ENCODE measurements around the gene GLP2R. TPM values are rescaled to one million over a fixed set of nuclear protein-coding genes. Genes with fewer than 3 reads are reported as not detected.

The GLP2R gene
- polyA plus RNA-seq, 1 of the 3 experiments (the other 2 are of a cell fraction), result not detected

DNA sequence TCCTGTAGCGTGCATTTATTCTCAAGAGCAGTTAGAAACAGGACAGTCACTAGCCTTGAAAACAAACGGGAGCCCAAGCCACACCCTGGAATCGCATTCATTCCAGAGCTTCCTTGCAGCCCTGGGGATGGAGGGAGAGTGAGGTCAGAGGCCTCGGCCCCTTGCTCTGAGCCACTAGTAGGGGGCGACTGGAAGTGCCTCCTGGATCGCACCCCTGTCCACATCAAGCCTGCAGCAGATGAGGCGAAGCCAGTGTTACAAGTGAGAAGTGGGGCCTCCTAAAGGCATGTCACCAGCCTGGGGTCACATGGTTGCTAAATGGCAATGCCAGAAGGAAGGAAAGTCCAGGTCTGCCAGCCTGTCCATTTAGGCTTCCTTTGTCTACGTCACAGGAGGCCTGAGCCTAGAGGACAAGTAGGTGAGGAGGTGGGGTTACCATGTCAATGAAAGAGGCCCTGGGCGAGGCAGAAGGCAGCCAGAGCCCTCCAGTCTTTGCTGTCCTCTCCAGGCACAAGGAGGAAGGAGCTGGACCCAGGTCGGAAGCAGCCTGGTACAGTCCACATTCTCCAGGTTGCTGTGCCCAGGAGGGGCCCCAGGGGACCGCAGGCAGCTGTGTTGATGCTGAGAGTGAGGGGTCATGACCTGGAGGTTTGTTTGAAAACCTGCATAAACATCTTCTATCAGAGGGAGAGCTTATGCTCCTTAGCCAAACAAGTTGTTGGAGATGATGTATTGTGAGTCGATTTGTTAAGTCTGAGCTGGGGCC, 82.3 kb downstream of the GLP2R start:
- Histone ChIP-seq H3K9ac (no peak overlapping the region), H3K4me3 (ENCODE audit: low read depth in 2 of 2, low read length in 1 of 2) (no peak overlapping the region), H3K9me2 (no peaks in the 10 kb centered on the region), H3K27me3 (ENCODE audit: insufficient read depth) (peaks cover 20% of the 10 kb centered on the region; the same call in 1 of the 2 replicates), H4K20me1 (ENCODE audit: insufficient read depth) (no peaks in the 10 kb centered on the region), H3K27ac (ENCODE audit: low read depth in 2 of 2, low read length in 1 of 2) (no peak overlapping the region), H3F3A (replicated peaks; ENCODE audit: insufficient read depth) (no peaks in the 10 kb centered on the region), H3K4me1 (ENCODE audit: control insufficient read depth in 1 of 2, insufficient read depth in 2 of 2, low read depth in 1 of 2, low read length in 1 of 2) (no peaks in the 10 kb centered on the region), H3K4me2 (no peak overlapping the region), H3K9me3 (no peaks in the 10 kb centered on the region), H3K36me3 (replicated peaks in 1 of 2; ENCODE audit: control insufficient read depth in 1 of 2, insufficient read depth in 2 of 2, low read length in 1 of 2) (no peaks in the 10 kb centered on the region), H3K79me2 (ENCODE audit: insufficient read depth) (no peaks in the 10 kb centered on the region), H2AFZ (ENCODE audit: low read depth) (no peak overlapping the region)
- POLR2A ChIA-PET, result no interaction called here
- CTCF ChIA-PET, result interaction anchor here (1.2 kb wide), 1 partner anchor 17 kb away, joined by 7 read pairs; no protein-coding TSS in a partner anchor
- WGBS (ENCODE audit: low lambda C conversion rate), result 6% methylated on average over 10 of the region's 12 CpGs
- no peak for DNase-seq
- TF ChIP-seq SMC3 (IDR thresholded peaks at IDR 0.05; ENCODE audit: low read depth, low read length), result no peak
- TF ChIP-seq, protein P1, sequence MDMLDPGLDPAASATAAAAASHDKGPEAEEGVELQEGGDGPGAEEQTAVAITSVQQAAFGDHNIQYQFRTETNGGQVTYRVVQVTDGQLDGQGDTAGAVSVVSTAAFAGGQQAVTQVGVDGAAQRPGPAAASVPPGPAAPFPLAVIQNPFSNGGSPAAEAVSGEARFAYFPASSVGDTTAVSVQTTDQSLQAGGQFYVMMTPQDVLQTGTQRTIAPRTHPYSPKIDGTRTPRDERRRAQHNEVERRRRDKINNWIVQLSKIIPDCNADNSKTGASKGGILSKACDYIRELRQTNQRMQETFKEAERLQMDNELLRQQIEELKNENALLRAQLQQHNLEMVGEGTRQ (IDR thresholded peaks at IDR 0.05; ENCODE audit: borderline replicate concordance, low read depth, low read length), result no peak
- no peak for TF ChIP-seq RXRA (IDR thresholded peaks at IDR 0.05; ENCODE audit: borderline replicate concordance, low read depth)
- TF ChIP-seq, protein P2, sequence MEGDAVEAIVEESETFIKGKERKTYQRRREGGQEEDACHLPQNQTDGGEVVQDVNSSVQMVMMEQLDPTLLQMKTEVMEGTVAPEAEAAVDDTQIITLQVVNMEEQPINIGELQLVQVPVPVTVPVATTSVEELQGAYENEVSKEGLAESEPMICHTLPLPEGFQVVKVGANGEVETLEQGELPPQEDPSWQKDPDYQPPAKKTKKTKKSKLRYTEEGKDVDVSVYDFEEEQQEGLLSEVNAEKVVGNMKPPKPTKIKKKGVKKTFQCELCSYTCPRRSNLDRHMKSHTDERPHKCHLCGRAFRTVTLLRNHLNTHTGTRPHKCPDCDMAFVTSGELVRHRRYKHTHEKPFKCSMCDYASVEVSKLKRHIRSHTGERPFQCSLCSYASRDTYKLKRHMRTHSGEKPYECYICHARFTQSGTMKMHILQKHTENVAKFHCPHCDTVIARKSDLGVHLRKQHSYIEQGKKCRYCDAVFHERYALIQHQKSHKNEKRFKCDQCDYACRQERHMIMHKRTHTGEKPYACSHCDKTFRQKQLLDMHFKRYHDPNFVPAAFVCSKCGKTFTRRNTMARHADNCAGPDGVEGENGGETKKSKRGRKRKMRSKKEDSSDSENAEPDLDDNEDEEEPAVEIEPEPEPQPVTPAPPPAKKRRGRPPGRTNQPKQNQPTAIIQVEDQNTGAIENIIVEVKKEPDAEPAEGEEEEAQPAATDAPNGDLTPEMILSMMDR (IDR thresholded peaks at IDR 0.05), result no peak
- no peak for TF ChIP-seq NRF1 (IDR thresholded peaks at IDR 0.05; ENCODE audit: low read depth, low read length)
- TF ChIP-seq, protein P3, sequence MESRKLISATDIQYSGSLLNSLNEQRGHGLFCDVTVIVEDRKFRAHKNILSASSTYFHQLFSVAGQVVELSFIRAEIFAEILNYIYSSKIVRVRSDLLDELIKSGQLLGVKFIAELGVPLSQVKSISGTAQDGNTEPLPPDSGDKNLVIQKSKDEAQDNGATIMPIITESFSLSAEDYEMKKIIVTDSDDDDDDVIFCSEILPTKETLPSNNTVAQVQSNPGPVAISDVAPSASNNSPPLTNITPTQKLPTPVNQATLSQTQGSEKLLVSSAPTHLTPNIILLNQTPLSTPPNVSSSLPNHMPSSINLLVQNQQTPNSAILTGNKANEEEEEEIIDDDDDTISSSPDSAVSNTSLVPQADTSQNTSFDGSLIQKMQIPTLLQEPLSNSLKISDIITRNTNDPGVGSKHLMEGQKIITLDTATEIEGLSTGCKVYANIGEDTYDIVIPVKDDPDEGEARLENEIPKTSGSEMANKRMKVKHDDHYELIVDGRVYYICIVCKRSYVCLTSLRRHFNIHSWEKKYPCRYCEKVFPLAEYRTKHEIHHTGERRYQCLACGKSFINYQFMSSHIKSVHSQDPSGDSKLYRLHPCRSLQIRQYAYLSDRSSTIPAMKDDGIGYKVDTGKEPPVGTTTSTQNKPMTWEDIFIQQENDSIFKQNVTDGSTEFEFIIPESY (IDR thresholded peaks at IDR 0.05; ENCODE audit: borderline replicate concordance, low read depth), result no peak
- no peak for TF ChIP-seq RAD21 (IDR thresholded peaks at IDR 0.05; ENCODE audit: low read length)
- TF ChIP-seq, protein P4, sequence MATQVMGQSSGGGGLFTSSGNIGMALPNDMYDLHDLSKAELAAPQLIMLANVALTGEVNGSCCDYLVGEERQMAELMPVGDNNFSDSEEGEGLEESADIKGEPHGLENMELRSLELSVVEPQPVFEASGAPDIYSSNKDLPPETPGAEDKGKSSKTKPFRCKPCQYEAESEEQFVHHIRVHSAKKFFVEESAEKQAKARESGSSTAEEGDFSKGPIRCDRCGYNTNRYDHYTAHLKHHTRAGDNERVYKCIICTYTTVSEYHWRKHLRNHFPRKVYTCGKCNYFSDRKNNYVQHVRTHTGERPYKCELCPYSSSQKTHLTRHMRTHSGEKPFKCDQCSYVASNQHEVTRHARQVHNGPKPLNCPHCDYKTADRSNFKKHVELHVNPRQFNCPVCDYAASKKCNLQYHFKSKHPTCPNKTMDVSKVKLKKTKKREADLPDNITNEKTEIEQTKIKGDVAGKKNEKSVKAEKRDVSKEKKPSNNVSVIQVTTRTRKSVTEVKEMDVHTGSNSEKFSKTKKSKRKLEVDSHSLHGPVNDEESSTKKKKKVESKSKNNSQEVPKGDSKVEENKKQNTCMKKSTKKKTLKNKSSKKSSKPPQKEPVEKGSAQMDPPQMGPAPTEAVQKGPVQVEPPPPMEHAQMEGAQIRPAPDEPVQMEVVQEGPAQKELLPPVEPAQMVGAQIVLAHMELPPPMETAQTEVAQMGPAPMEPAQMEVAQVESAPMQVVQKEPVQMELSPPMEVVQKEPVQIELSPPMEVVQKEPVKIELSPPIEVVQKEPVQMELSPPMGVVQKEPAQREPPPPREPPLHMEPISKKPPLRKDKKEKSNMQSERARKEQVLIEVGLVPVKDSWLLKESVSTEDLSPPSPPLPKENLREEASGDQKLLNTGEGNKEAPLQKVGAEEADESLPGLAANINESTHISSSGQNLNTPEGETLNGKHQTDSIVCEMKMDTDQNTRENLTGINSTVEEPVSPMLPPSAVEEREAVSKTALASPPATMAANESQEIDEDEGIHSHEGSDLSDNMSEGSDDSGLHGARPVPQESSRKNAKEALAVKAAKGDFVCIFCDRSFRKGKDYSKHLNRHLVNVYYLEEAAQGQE (IDR thresholded peaks at IDR 0.05; ENCODE audit: low read depth, low read length), result no peak
- no peak for TF ChIP-seq TCF12 (IDR thresholded peaks at IDR 0.05)
- no peak for TF ChIP-seq FOXM1 (IDR thresholded peaks at IDR 0.05; ENCODE audit: low read depth)
- no peak for TF ChIP-seq PBX3 (IDR thresholded peaks at IDR 0.05)
- no peak for TF ChIP-seq MAX (IDR thresholded peaks at IDR 0.05; ENCODE audit: low read depth)
